Measurements from ENCODE around the gene AGMO. TPM values are rescaled to one million over a fixed set of nuclear protein-coding genes. Genes with fewer than 3 reads are reported as not detected.

AGMO gene
- total and polyA plus RNA-seq, 10 of the 15 experiments (the other 5 are each of a cell fraction or from before 2014, with no cell fraction given), result 0.11 to 0.29 TPM; not detected in 8

DNA sequence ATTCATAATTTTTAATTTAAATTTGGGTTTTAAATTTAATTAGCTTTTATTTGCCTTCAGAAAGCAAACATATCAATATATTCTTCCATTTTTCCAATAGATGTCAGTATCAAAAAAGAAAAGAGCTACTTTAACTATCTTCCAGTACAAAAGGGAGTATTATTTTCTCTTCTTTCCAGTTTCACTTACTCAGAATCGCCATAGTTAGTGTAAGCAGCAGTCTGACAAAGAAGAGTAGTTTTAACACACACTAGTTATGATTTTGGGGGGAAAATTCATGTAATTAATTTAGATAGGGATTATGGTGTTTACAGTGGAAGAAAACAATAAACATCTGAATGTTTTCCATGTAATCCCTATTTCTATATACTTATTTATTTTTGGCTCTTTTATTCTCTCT lies 386.7 kb downstream of the AGMO start:
- H3K9ac ChIP-seq (ENCODE audit: control insufficient read depth, insufficient read depth, low read length), result no peak overlapping the region
- ChIA-PET RAD21 (ENCODE audit: unreplicated experiment) (no interaction called here), SMC1A (ENCODE audit: uncharacterized antibody, unreplicated experiment) (no interaction called here), POLR2A (no interaction called here), CTCF (no interaction called here)
- 0% methylated on average over 1 of the region's 1 CpG for WGBS (ENCODE audit: insufficient coverage, insufficient replicate concordance, low lambda C conversion rate, missing lambda C conversion rate)
- no peak for TF ChIP-seq TARDBP (IDR thresholded peaks at IDR 0.05; ENCODE audit: borderline replicate concordance)
- TF ChIP-seq ETV6 (conservative IDR thresholded peaks at IDR 0.05 in 1 of 2, IDR thresholded peaks at IDR 0.05 in 1 of 2; ENCODE audit: borderline replicate concordance in 1 of 2, low read depth in 1 of 2), result no peak
- TF ChIP-seq, protein P1, sequence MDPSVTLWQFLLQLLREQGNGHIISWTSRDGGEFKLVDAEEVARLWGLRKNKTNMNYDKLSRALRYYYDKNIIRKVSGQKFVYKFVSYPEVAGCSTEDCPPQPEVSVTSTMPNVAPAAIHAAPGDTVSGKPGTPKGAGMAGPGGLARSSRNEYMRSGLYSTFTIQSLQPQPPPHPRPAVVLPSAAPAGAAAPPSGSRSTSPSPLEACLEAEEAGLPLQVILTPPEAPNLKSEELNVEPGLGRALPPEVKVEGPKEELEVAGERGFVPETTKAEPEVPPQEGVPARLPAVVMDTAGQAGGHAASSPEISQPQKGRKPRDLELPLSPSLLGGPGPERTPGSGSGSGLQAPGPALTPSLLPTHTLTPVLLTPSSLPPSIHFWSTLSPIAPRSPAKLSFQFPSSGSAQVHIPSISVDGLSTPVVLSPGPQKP (IDR thresholded peaks at IDR 0.05; ENCODE audit: low read depth, low read length), result no peak
- no peak for TF ChIP-seq JUND (IDR thresholded peaks at IDR 0.05; ENCODE audit: low read depth, low read length)
- no peak for TF ChIP-seq KLF5 (IDR thresholded peaks at IDR 0.05; ENCODE audit: partially characterized antibody)
- no peak for TF ChIP-seq SPI1 (IDR thresholded peaks at IDR 0.05; ENCODE audit: borderline replicate concordance, insufficient read depth, low read depth, low read length)
- TF ChIP-seq IKZF1 (conservative IDR thresholded peaks at IDR 0.05), result no peak
- TF ChIP-seq CHD4 (IDR thresholded peaks at IDR 0.05), result no peak
- TF ChIP-seq SMAD1 (IDR thresholded peaks at IDR 0.05; ENCODE audit: low read depth, partially characterized antibody), result no peak
- TF ChIP-seq RUNX3 (IDR thresholded peaks at IDR 0.05; ENCODE audit: low read length), result no peak
- TF ChIP-seq, protein P2, sequence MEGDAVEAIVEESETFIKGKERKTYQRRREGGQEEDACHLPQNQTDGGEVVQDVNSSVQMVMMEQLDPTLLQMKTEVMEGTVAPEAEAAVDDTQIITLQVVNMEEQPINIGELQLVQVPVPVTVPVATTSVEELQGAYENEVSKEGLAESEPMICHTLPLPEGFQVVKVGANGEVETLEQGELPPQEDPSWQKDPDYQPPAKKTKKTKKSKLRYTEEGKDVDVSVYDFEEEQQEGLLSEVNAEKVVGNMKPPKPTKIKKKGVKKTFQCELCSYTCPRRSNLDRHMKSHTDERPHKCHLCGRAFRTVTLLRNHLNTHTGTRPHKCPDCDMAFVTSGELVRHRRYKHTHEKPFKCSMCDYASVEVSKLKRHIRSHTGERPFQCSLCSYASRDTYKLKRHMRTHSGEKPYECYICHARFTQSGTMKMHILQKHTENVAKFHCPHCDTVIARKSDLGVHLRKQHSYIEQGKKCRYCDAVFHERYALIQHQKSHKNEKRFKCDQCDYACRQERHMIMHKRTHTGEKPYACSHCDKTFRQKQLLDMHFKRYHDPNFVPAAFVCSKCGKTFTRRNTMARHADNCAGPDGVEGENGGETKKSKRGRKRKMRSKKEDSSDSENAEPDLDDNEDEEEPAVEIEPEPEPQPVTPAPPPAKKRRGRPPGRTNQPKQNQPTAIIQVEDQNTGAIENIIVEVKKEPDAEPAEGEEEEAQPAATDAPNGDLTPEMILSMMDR (IDR thresholded peaks at IDR 0.05 in 2 of 3, conservative IDR thresholded peaks at IDR 0.05 in 1 of 3; ENCODE audit: control insufficient read depth in 2 of 3, extremely low read depth in 1 of 3, insufficient read depth in 1 of 3, low read depth in 3 of 3, low read length in 3 of 3), result no peak
- no peak for TF ChIP-seq GATAD2B (conservative IDR thresholded peaks at IDR 0.05; ENCODE audit: low read depth)
- TF ChIP-seq, protein P3, sequence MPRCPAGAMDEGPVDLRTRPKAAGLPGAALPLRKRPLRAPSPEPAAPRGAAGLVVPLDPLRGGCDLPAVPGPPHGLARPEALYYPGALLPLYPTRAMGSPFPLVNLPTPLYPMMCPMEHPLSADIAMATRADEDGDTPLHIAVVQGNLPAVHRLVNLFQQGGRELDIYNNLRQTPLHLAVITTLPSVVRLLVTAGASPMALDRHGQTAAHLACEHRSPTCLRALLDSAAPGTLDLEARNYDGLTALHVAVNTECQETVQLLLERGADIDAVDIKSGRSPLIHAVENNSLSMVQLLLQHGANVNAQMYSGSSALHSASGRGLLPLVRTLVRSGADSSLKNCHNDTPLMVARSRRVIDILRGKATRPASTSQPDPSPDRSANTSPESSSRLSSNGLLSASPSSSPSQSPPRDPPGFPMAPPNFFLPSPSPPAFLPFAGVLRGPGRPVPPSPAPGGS (IDR thresholded peaks at IDR 0.05; ENCODE audit: borderline replicate concordance, insufficient read depth, low read depth, low read length, poor library complexity, severe bottlenecking), result no peak
- TF ChIP-seq GABPA (IDR thresholded peaks at IDR 0.05; ENCODE audit: low read depth), result no peak
- no peak for TF ChIP-seq ZSCAN29 (IDR thresholded peaks at IDR 0.05)
- no peaks in the 10 kb centered on the region for H3K9me3 ChIP-seq (replicated peaks; ENCODE audit: control insufficient read depth, insufficient read depth, low read length)
- no peaks in the 10 kb centered on the region for H3K27me3 ChIP-seq (replicated peaks in 1 of 2; ENCODE audit: control insufficient read depth in 2 of 2, insufficient read depth in 2 of 2, low read length in 1 of 2)
- ATAC-seq (no peak), DNase-seq (ENCODE audit: low read depth, low spot score) (no peak), FAIRE-seq (no peak)
- no peak overlapping the region for H3K27ac ChIP-seq (ENCODE audit: control insufficient read depth, insufficient read depth)
- BruUV-seq (replicated peaks), result no TSS peak
- in situ Hi-C loops (cut with MboI), result no loop called here
- no peak overlapping the region for H2AFZ ChIP-seq (ENCODE audit: control insufficient read depth, low read depth, low read length)
- H3K4me3 ChIP-seq, result no peak overlapping the region
- no peaks in the 10 kb centered on the region for H3K36me3 ChIP-seq (ENCODE audit: control insufficient read depth in 2 of 2, insufficient read depth in 2 of 2, low read length in 1 of 2)
- intact Hi-C loops (cut with micrococcal nuclease; ENCODE audit: unreplicated experiment), result no loop called here
- H3K4me1 ChIP-seq (ENCODE audit: control insufficient read depth, insufficient read depth, low read length), result no peaks in the 10 kb centered on the region
- no peaks in the 10 kb centered on the region for H4K20me1 ChIP-seq (ENCODE audit: control insufficient read depth, insufficient read depth)
- H3K79me2 ChIP-seq (ENCODE audit: control insufficient read depth, insufficient read depth, low read length), result no peaks in the 10 kb centered on the region
- no peak overlapping the region for H3K4me2 ChIP-seq (ENCODE audit: control insufficient read depth, insufficient read depth)

All from GM12878 (cell line).